Suprapubic skin (tissue), 4 donors: ENCODE data around the gene ABCA4.

Experiments
- POLR2A ChIP-seq, 2 donors: fragments of 450-650 bp; IDR thresholded peaks; one replicate each; pipeline ENCODE4 v1.6.1; 2017; ENCODE audit warnings: antibody characterized with exemption in 2 of 2, mild to moderate bottlenecking in 2 of 2, moderate library complexity in 2 of 2
- POLR2AphosphoS5 ChIP-seq, 3 donors: sonication (generic); formaldehyde crosslinking; IDR thresholded peaks; one replicate each; pipeline ENCODE4 v1.6.1; 2017; ENCODE audit warnings: antibody characterized with exemption in 3 of 3
- TF ChIP-seq, protein P1 (sequence below), 2 donors: fragments of 200-600 bp in 1 of 2; fragments of 450-650 bp in 1 of 2; sonication (generic) in 1 of 2; IDR thresholded peaks; one replicate each; pipeline ENCODE4 v1.5.1; 2016 to 2019; ENCODE audit warnings: antibody characterized with exemption in 2 of 2, mild to moderate bottlenecking in 1 of 2, moderate library complexity in 1 of 2

- no peak for TF ChIP-seq POLR2AphosphoS5 (IDR thresholded peaks at IDR 0.05)
- TF ChIP-seq, protein P1, sequence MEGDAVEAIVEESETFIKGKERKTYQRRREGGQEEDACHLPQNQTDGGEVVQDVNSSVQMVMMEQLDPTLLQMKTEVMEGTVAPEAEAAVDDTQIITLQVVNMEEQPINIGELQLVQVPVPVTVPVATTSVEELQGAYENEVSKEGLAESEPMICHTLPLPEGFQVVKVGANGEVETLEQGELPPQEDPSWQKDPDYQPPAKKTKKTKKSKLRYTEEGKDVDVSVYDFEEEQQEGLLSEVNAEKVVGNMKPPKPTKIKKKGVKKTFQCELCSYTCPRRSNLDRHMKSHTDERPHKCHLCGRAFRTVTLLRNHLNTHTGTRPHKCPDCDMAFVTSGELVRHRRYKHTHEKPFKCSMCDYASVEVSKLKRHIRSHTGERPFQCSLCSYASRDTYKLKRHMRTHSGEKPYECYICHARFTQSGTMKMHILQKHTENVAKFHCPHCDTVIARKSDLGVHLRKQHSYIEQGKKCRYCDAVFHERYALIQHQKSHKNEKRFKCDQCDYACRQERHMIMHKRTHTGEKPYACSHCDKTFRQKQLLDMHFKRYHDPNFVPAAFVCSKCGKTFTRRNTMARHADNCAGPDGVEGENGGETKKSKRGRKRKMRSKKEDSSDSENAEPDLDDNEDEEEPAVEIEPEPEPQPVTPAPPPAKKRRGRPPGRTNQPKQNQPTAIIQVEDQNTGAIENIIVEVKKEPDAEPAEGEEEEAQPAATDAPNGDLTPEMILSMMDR (IDR thresholded peaks at IDR 0.05) = no peak
- no peak for TF ChIP-seq POLR2A (IDR thresholded peaks at IDR 0.05)
These were observed 140.4 kb downstream of the ABCA4 start for GRCh38 chr1:93980320-93981273.
